Endothelial cell of umbilical vein (primary cell): ENCODE results near the gene ARL6IP4. TPM values are rescaled to one million over a fixed set of nuclear protein-coding genes. Genes with fewer than 3 reads are reported as not detected.

ENCODE experiments used
- BruUV-seq: library from RNA; stranded (reverse); fragments of 400-500 nt; replicated peaks from 2 replicates; lab custom pipeline; 2021; lab: Mats Ljungman, UMichigan
- CTCF ChIA-PET: fragments of 300-600, 350-600 bp; sonication (Branson Sonifier 250); formaldehyde crosslinking; loops from one replicate; lab custom pipeline; 2021; ENCODE audit warnings: antibody characterized with exemption, inconsistent platforms; lab: Charles Lee
- POLR2A ChIA-PET: fragments of 300-600, 350-600 bp; sonication (Branson Sonifier 250); formaldehyde crosslinking; loops from one replicate; lab custom pipeline; 2021; ENCODE audit warnings: antibody characterized with exemption, inconsistent platforms; lab: Charles Lee
- DNase-seq: peaks from one replicate; pipeline ENCODE4 v3.0.0-alpha.2; 2011; ENCODE audit warnings: low read depth, low spot score
- FAIRE-seq: peaks from 2 replicates; lab custom pipeline; 2011; peaks lifted over from hg19 to GRCh38; lab: Jason Lieb, UNC
- H2AFZ ChIP-seq: 2 replicates; pipeline ENCODE4 v1.6.0; 2012; ENCODE audit warnings: low read depth, low read length, control low read depth, inconsistent platforms
- H3K27ac ChIP-seq: 2 replicates; pipeline ENCODE4 v1.5.1; 2011; ENCODE audit warnings: low read depth, mild to moderate bottlenecking, control low read depth, low read length, moderate library complexity; ENCODE audit not compliant: insufficient read depth
- H3K27me3 ChIP-seq, 2 experiments: 2 replicates each; pipeline versions ENCODE4 v1.6.0 to v1.6.1; 2011; ENCODE audit warnings: low read length in 2 of 2, mixed read lengths in 1 of 2; ENCODE audit not compliant: control insufficient read depth in 2 of 2, insufficient read depth in 2 of 2
- H3K36me3 ChIP-seq, 2 experiments: 2 replicates in 1 of 2; 3 replicates in 1 of 2; pipeline ENCODE4 v1.5.1; 2011; ENCODE audit warnings: low read length in 2 of 2, mild to moderate bottlenecking in 1 of 2, moderate library complexity in 1 of 2; ENCODE audit not compliant: control insufficient read depth in 2 of 2, insufficient read depth in 2 of 2; ENCODE audit errors: extremely low read depth in 1 of 2
- H3K4me1 ChIP-seq: 3 replicates; pipeline ENCODE4 v1.5.1; 2011; ENCODE audit warnings: mild to moderate bottlenecking, low read length; ENCODE audit not compliant: control insufficient read depth, insufficient read depth; ENCODE audit errors: extremely low read depth
- H3K4me2 ChIP-seq: 2 replicates; pipeline ENCODE4 v1.6.1; 2011; ENCODE audit warnings: low read length, control low read depth, mixed read lengths; ENCODE audit not compliant: insufficient read depth
- H3K4me3 ChIP-seq, 3 experiments: fragments of 200-600 bp in 1 of 3; sonication (generic), shearing (Covaris generic) in 1 of 3; replicated peaks in 1 of 3; 2 replicates each; pipeline ENCODE4 v1.5.1; 2011 to 2016; ENCODE audit warnings: control low read depth in 3 of 3, low read length in 3 of 3, mild to moderate bottlenecking in 2 of 3, inconsistent platforms in 1 of 3, low read depth in 1 of 3, moderate library complexity in 1 of 3; ENCODE audit not compliant: insufficient read depth in 1 of 3
- H3K79me2 ChIP-seq: 2 replicates; pipeline ENCODE4 v1.6.0; 2012; ENCODE audit warnings: low read length, inconsistent platforms; ENCODE audit not compliant: control insufficient read depth, insufficient read depth
- H3K9ac ChIP-seq: replicated peaks from 2 replicates; pipeline ENCODE3; 2011; ENCODE audit warnings: low read length, control low read depth; ENCODE audit not compliant: insufficient read depth; ENCODE audit errors: extremely low read depth
- H3K9me1 ChIP-seq: replicated peaks from 3 replicates; pipeline ENCODE4 v1.6.0; 2011; ENCODE audit warnings: mild to moderate bottlenecking, low read length; ENCODE audit not compliant: control insufficient read depth, insufficient read depth; ENCODE audit errors: extremely low read depth
- H3K9me3 ChIP-seq: replicated peaks from 2 replicates; pipeline ENCODE4 v1.5.1; 2012; ENCODE audit warnings: low read length, inconsistent platforms; ENCODE audit not compliant: control insufficient read depth, insufficient read depth
- H4K20me1 ChIP-seq: replicated peaks from 2 replicates; pipeline ENCODE3; 2011; ENCODE audit warnings: mild to moderate bottlenecking, low read length; ENCODE audit not compliant: control insufficient read depth, insufficient read depth; ENCODE audit errors: extremely low read depth
- EZH2 ChIP-seq: IDR thresholded peaks from 2 replicates; pipeline ENCODE4 v1.6.1; 2012; ENCODE audit warnings: borderline replicate concordance, low read depth, mild to moderate bottlenecking, moderate library complexity, low read length, inconsistent platforms; ENCODE audit not compliant: severe bottlenecking
- FOS ChIP-seq: IDR thresholded peaks from 2 replicates; pipeline ENCODE4 v1.6.1; 2011; ENCODE audit warnings: mild to moderate bottlenecking, low read length, moderate library complexity, borderline replicate concordance; ENCODE audit not compliant: insufficient read depth
- GATA2 ChIP-seq: IDR thresholded peaks from 2 replicates; pipeline ENCODE4 v1.7.0; 2011; ENCODE audit warnings: low read depth, mild to moderate bottlenecking, moderate library complexity, mixed read lengths, low read length; ENCODE audit not compliant: insufficient read length, insufficient read depth
- JUN ChIP-seq: IDR thresholded peaks from 2 replicates; pipeline ENCODE4 v1.6.1; 2011; ENCODE audit warnings: borderline replicate concordance, low read depth; ENCODE audit not compliant: insufficient read length, insufficient read depth
- MAX ChIP-seq: IDR thresholded peaks from 2 replicates; pipeline ENCODE4 v1.6.1; 2011; ENCODE audit not compliant: insufficient read depth, insufficient read length
- MYC ChIP-seq: IDR thresholded peaks from one replicate; pipeline ENCODE4 v1.6.1; 2011; ENCODE audit warnings: mild to moderate bottlenecking, low read depth, low read length
- POLR2A ChIP-seq: IDR thresholded peaks from 2 replicates; pipeline ENCODE4 v1.6.1; 2012; ENCODE audit warnings: low read depth, mild to moderate bottlenecking, control low read depth, low read length
- POLR2AphosphoS5 ChIP-seq: IDR thresholded peaks from 2 replicates; pipeline ENCODE4 v1.6.1; 2012; ENCODE audit warnings: low read depth, mild to moderate bottlenecking, control low read depth, low read length, moderate library complexity; ENCODE audit not compliant: insufficient read depth
- dilution Hi-C: fragments of 300-500 bp; cut with MboI; formaldehyde crosslinking; loops from one replicate; pipeline ENCODE4 v1.15.0; 2019; ENCODE audit warnings: low sequenced_read_pairs; ENCODE audit not compliant: extremely low pct_ligation_motif_present
- intact Hi-C: fragments of 100-400 bp; cut with micrococcal nuclease; formaldehyde crosslinking; loops from one replicate; pipeline ENCODE4 v1.10.0; 2022
- polyA plus RNA-seq, 4 experiments: library from polyadenylated mRNA; depleted of rRNA in 3 of 4; stranded (reverse) in 3 of 4; unstranded in 1 of 4; fragments of >200 nt; gene quantifications; 2 replicates each; pipeline versions ENCODE4 v1.2.1 to v1.2.3, GENCODE V29; 2011 to 2012; ENCODE audit warnings: missing spikeins in 1 of 4
- total RNA-seq: library from RNA; stranded (reverse); gene quantifications from 2 replicates; pipeline ENCODE4 v1.2.3, GENCODE V29; 2021
- TF ChIP-seq, protein P1 (sequence below), 2 donors: IDR thresholded peaks; 1 replicate in 1 of 2; 2 replicates in 1 of 2; pipeline ENCODE4 v1.5.1; 2011; ENCODE audit warnings: low read length in 2 of 2, mild to moderate bottlenecking in 2 of 2, moderate library complexity in 2 of 2, control low read depth in 1 of 2, inconsistent platforms in 1 of 2, low read depth in 1 of 2; ENCODE audit not compliant: insufficient read depth in 1 of 2; ENCODE audit errors: extremely low read depth in 1 of 2

Gene ARL6IP4
- total and polyA plus RNA-seq, 2 donors (not counting 3 experiments of a cell fraction or from before 2014, with no cell fraction given), result 193 to 226 TPM

DNA sequence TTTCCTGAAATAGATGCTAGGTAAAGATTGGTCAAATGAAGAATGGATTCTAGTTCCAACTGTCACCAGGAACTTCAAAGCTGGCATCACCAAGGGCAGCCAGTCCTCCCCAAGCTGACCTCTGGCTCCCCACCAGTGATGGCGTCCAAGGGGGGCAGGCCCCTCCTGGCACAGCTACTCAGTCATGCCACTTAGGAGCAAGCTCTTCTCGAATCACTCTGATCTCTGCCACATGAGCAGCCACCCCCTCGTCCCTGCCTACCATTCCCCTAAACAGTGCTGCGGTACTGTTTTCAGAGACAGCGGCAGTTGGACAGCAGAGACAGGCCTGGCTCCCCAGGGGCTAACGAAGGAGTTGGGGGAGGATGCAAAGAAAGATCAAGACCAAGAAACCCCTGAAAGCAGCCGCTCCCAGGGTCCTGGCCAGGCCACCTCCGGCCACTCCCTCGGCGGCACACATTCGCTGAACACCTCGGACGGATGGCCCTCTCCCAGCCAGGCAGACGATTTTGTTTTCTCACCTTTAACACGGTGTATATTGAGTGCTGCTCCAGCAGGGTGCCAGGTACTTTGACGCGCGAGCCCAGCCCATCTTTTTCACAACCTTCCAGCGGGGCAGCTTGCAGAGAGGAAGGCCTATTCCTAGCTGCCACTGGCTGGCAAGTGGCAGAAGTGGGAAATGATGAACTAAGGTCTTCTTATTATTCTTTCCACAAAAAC lies 47.4 kb downstream of the ARL6IP4 start:
- Histone ChIP-seq H4K20me1 (no peaks in the 10 kb centered on the region), H3K27ac (no peak overlapping the region), H3K4me1 (peaks cover 3% of the 10 kb centered on the region), H3K79me2 (no peaks in the 10 kb centered on the region), H3K9me3 (no peaks in the 10 kb centered on the region), H2AFZ (no peak overlapping the region), H3K4me2 (no peak overlapping the region), H3K4me3 (no peak overlapping the region), H3K9me1 (no peaks in the 10 kb centered on the region), H3K27me3 (no peaks in the 10 kb centered on the region), H3K36me3 (no peaks in the 10 kb centered on the region), H3K9ac (no peak overlapping the region)
- POLR2A ChIA-PET, result no interaction called here
- dilution Hi-C loops, result no loop called here
- no peak for DNase-seq
- no peak for FAIRE-seq
- TF ChIP-seq EZH2, result no peak
- BruUV-seq, result no TSS peak
- intact Hi-C loops, result no loop called here
- CTCF ChIA-PET, result interaction anchor here (1.0 to 1.6 kb wide), 2 partner anchors 15 to 234 kb away, joined by 3 to 5 read pairs; no protein-coding TSS in a partner anchor

DNA sequence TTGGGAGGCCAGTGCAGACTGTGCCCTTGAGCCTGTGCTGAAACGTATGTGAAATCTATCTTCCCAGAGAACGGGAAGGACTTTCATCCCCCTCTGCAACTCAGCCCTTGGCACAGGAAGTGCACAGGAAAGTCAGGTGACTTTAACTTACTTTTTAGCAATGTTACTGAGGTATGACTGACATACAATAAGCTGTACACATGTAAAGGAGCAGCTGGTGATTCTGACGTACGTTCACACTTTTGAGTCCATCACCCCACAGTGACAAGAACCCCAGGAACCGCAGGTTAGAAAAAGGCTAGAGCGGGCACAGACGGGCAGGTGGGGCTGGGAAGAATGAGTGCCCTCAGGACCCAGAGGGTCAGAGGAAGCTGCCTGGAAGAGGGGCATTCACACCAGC lies 48.0 kb downstream of the ARL6IP4 start:
- H3K27ac ChIP-seq, result no peak overlapping the region
- no peaks in the 10 kb centered on the region for H4K20me1 ChIP-seq
- no peak for TF ChIP-seq EZH2
- no peak for TF ChIP-seq MYC
- TF ChIP-seq, protein P1, sequence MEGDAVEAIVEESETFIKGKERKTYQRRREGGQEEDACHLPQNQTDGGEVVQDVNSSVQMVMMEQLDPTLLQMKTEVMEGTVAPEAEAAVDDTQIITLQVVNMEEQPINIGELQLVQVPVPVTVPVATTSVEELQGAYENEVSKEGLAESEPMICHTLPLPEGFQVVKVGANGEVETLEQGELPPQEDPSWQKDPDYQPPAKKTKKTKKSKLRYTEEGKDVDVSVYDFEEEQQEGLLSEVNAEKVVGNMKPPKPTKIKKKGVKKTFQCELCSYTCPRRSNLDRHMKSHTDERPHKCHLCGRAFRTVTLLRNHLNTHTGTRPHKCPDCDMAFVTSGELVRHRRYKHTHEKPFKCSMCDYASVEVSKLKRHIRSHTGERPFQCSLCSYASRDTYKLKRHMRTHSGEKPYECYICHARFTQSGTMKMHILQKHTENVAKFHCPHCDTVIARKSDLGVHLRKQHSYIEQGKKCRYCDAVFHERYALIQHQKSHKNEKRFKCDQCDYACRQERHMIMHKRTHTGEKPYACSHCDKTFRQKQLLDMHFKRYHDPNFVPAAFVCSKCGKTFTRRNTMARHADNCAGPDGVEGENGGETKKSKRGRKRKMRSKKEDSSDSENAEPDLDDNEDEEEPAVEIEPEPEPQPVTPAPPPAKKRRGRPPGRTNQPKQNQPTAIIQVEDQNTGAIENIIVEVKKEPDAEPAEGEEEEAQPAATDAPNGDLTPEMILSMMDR (IDR thresholded peaks at IDR 0.05; ENCODE audit: extremely low read depth in 1 of 2, insufficient read depth in 1 of 2, low read depth in 1 of 2, low read length in 2 of 2), result no peak
- no peak for TF ChIP-seq MAX
- no peak for TF ChIP-seq JUN
- no peak for TF ChIP-seq GATA2
- no peak for TF ChIP-seq FOS
- no peak for TF ChIP-seq POLR2A
- TF ChIP-seq POLR2AphosphoS5, result no peak
- ChIA-PET POLR2A (no interaction called here), CTCF (interaction anchor here (0.7 kb wide), 1 partner anchor 15 kb away, joined by 3 read pairs; no protein-coding TSS in a partner anchor)
- no peak for DNase-seq
- no peaks in the 10 kb centered on the region for H3K9me3 ChIP-seq
- H3K4me3 ChIP-seq, result no peak overlapping the region
- H3K36me3 ChIP-seq, result no peaks in the 10 kb centered on the region
- H3K27me3 ChIP-seq, result no peaks in the 10 kb centered on the region
- peaks cover 3% of the 10 kb centered on the region for H3K4me1 ChIP-seq
- dilution Hi-C loops (no loop called here), intact Hi-C loops (no loop called here)
- no peaks in the 10 kb centered on the region for H3K9me1 ChIP-seq
- FAIRE-seq, result no peak
- no peak overlapping the region for H3K4me2 ChIP-seq
- H3K79me2 ChIP-seq, result no peaks in the 10 kb centered on the region
- no TSS peak for BruUV-seq
- no peak overlapping the region for H2AFZ ChIP-seq
- no peak overlapping the region for H3K9ac ChIP-seq
